PC-9 (cell line): Measurements from ENCODE around the gene XCL2. TPM values are rescaled to one million over a fixed set of nuclear protein-coding genes. Genes with fewer than 3 reads are reported as not detected.

Source experiments
- BruUV-seq: library from RNA; stranded (reverse); fragments of 400-500 nt; replicated peaks from 2 replicates; lab custom pipeline; 2021; lab: Mats Ljungman, UMichigan
- CTCF ChIA-PET: fragments of 300-600 bp; sonication (Branson Sonifier 250); formaldehyde crosslinking; loops from one replicate; lab custom pipeline; 2022; ENCODE audit warnings: antibody characterized with exemption; lab: Charles Lee
- POLR2A ChIA-PET: fragments of 300-600 bp; sonication (Branson Sonifier 250); formaldehyde crosslinking; loops from one replicate; lab custom pipeline; 2022; ENCODE audit warnings: antibody characterized with exemption; ENCODE audit not compliant: unreplicated experiment; lab: Charles Lee
- DNase-seq, 2 experiments: peaks; one replicate each; pipeline versions ENCODE4 v3.0.0 to v3.0.0-alpha.2; 2015 to 2022; ENCODE audit warnings: mixed read lengths in 1 of 2
- H2AFZ ChIP-seq: fragments of 200-600 bp; sonication (generic); 2 replicates; pipeline ENCODE4 v1.8.1; 2017; ENCODE audit warnings: antibody characterized with exemption
- H3F3A ChIP-seq: fragments of 200-600 bp; sonication (generic); 2 replicates; pipeline ENCODE4 v1.8.1; 2017; ENCODE audit warnings: antibody characterized with exemption, mild to moderate bottlenecking, low read depth; ENCODE audit not compliant: insufficient read depth
- H3K27ac ChIP-seq: fragments of 200-600 bp; sonication (generic); 2 replicates; pipeline ENCODE4 v1.6.1; 2016; ENCODE audit warnings: mixed run types
- H3K27me3 ChIP-seq: fragments of 200-600 bp; sonication (generic); 2 replicates; pipeline ENCODE4 v1.6.1; 2016; ENCODE audit warnings: low read depth, mixed run types; ENCODE audit not compliant: insufficient read depth
- H3K36me3 ChIP-seq: fragments of 200-600 bp; sonication (generic); 2 replicates; pipeline ENCODE4 v1.6.1; 2016; ENCODE audit warnings: low read depth, mixed run types
- H3K4me1 ChIP-seq: fragments of 200-600 bp; sonication (generic); replicated peaks from 2 replicates; pipeline ENCODE4 v1.6.1; 2016; ENCODE audit warnings: mixed run types; ENCODE audit not compliant: insufficient read depth
- H3K4me2 ChIP-seq: fragments of 200-600 bp; sonication (generic); 2 replicates; pipeline ENCODE4 v1.6.1; 2017; ENCODE audit warnings: mixed run types
- H3K4me3 ChIP-seq: fragments of 200-600 bp; sonication (generic); 2 replicates; pipeline ENCODE4 v1.6.1; 2016; ENCODE audit warnings: mixed run types
- H3K79me2 ChIP-seq: fragments of 200-600 bp; sonication (generic); 2 replicates; pipeline ENCODE4 v1.6.1; 2017; ENCODE audit warnings: low read depth, mixed run types
- H3K9me2 ChIP-seq: fragments of 200-600 bp; sonication (generic); 2 replicates; pipeline ENCODE4 v1.8.1; 2017; ENCODE audit warnings: mild to moderate bottlenecking; ENCODE audit not compliant: insufficient read depth
- H3K9me3 ChIP-seq: fragments of 200-600 bp; sonication (generic); 2 replicates; pipeline ENCODE4 v1.8.1; 2016; ENCODE audit warnings: low read depth; ENCODE audit not compliant: insufficient read depth
- H4K20me1 ChIP-seq: fragments of 200-600 bp; sonication (generic); 2 replicates; pipeline ENCODE4 v1.8.1; 2017; ENCODE audit not compliant: insufficient read depth
- EZH2 ChIP-seq: fragments of 200-600 bp; sonication (generic); IDR thresholded peaks from 2 replicates; pipeline ENCODE4 v1.8.0; 2017; ENCODE audit warnings: antibody characterized with exemption, low read depth
- intact Hi-C: fragments of 100-400 bp; cut with micrococcal nuclease; formaldehyde crosslinking; loops from one replicate; pipeline ENCODE4 v1.10.0; 2022; ENCODE audit not compliant: unreplicated experiment
- total RNA-seq: library from RNA; stranded (reverse); gene quantifications from 2 replicates; pipeline ENCODE4 v1.2.3, GENCODE V29; 2021
- TF ChIP-seq, protein P1 (sequence below): fragments of 200-600 bp; sonication (generic); conservative IDR thresholded peaks from 2 replicates; pipeline ENCODE4 v1.6.1; 2017; ENCODE audit warnings: mixed run types, antibody characterized with exemption, mild to moderate bottlenecking, moderate library complexity

Gene XCL2
- total RNA-seq, 1 experiment from 2014 or later, result not detected

- no TSS peak for BruUV-seq
- Histone ChIP-seq H3K27me3 (no peaks in the 10 kb centered on the region), H4K20me1 (no peaks in the 10 kb centered on the region), H3K27ac (no peak overlapping the region), H3K9me3 (no peaks in the 10 kb centered on the region), H3K9me2 (no peaks in the 10 kb centered on the region), H3K4me3 (no peak overlapping the region), H3K36me3 (no peaks in the 10 kb centered on the region), H3K4me2 (no peak overlapping the region), H3K4me1 (no peaks in the 10 kb centered on the region), H2AFZ (no peak overlapping the region), H3F3A (no peaks in the 10 kb centered on the region), H3K79me2 (no peaks in the 10 kb centered on the region)
- no peak for TF ChIP-seq EZH2
- TF ChIP-seq, protein P1, sequence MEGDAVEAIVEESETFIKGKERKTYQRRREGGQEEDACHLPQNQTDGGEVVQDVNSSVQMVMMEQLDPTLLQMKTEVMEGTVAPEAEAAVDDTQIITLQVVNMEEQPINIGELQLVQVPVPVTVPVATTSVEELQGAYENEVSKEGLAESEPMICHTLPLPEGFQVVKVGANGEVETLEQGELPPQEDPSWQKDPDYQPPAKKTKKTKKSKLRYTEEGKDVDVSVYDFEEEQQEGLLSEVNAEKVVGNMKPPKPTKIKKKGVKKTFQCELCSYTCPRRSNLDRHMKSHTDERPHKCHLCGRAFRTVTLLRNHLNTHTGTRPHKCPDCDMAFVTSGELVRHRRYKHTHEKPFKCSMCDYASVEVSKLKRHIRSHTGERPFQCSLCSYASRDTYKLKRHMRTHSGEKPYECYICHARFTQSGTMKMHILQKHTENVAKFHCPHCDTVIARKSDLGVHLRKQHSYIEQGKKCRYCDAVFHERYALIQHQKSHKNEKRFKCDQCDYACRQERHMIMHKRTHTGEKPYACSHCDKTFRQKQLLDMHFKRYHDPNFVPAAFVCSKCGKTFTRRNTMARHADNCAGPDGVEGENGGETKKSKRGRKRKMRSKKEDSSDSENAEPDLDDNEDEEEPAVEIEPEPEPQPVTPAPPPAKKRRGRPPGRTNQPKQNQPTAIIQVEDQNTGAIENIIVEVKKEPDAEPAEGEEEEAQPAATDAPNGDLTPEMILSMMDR, result no peak
- ChIA-PET CTCF (no interaction called here), POLR2A (no interaction called here)
- DNase-seq, result no peak
- intact Hi-C loops, result no loop called here
Measured at GRCh38 chr1:168513656-168514404, 30.0 kb downstream of the XCL2 start.

GRCh38 chr1:168512864-168513595 lies 30.8 kb downstream of the XCL2 start:
- H3K27me3 ChIP-seq, result no peaks in the 10 kb centered on the region

More at GRCh38 chr1:168512864-168513595, 30.8 kb downstream of the XCL2 start:
- Histone ChIP-seq H4K20me1 (no peaks in the 10 kb centered on the region), H3F3A (no peaks in the 10 kb centered on the region), H2AFZ (no peak overlapping the region), H3K9me3 (no peaks in the 10 kb centered on the region), H3K4me2 (no peak overlapping the region), H3K27ac (no peak overlapping the region), H3K79me2 (no peaks in the 10 kb centered on the region), H3K36me3 (no peaks in the 10 kb centered on the region), H3K4me1 (no peaks in the 10 kb centered on the region), H3K9me2 (no peaks in the 10 kb centered on the region), H3K4me3 (no peak overlapping the region)
- no TSS peak for BruUV-seq
- intact Hi-C loops, result no loop called here
- ChIA-PET POLR2A (no interaction called here), CTCF (no interaction called here)
- no peak for DNase-seq
- no peak for TF ChIP-seq EZH2
- TF ChIP-seq, protein P1, result no peak
